NOMO-1 (cell line): Measurements from ENCODE around the gene LAMC2.
"Not testable (repeated sequence)": the region's sequence is repeated elsewhere in the genome, so short reads cannot be mapped to it uniquely, and the experiment has no call there.

Source experiments
- DNase-seq, 2 experiments: peaks; one replicate each; lab custom pipeline; 2025; ENCODE audit not compliant: unreplicated experiment in 2 of 2; lab: John Stamatoyannopoulos, UW

LAMC2 gene

DNA sequence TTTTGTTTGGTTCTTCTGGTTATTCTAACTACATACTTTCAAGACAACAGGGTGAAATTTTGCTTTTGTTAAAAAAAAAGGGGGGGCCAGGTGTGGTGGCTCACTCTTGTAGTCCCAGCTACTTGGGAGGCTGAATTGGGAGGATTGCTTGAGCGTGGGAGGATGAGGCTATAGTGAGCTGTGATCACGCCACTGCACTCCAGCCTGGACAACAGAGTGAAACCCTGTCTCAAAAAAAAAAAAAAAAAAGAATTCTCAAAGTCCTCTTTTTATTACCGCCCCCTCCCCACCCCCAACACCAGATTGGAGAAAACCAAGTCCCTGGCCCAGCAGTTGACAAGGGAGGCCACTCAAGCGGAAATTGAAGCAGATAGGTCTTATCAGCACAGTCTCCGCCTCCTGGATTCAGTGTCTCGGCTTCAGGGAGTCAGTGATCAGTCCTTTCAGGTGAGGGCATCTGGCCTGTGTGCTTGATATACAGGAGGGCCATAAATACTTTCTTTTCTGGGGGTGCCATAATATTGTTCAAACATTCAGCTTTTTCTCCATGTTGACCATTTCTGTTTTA lies 50.2 kb downstream of the LAMC2 start:
- no peak for DNase-seq

DNA sequence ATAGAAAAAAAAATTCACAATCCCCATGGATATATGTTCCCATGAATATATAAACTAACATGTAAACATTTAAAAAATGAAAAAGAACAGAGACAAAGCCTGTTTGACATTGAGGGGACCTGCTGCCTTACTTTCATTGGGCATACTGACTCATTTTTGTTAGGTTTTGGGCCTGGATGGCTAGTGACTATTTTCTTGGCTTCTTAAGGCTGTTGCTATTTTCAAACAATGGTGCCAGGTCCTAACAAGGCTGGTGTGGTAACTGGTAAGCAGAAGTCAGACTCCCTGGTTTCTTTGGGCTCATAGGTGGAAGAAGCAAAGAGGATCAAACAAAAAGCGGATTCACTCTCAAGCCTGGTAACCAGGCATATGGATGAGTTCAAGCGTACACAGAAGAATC lies 51.0 kb downstream of the LAMC2 start:
- DNase-seq = no peak

GRCh38 chr1:183238071-183238470 lies 52.0 kb downstream of the LAMC2 start:
- DNase-seq = no peak

DNA sequence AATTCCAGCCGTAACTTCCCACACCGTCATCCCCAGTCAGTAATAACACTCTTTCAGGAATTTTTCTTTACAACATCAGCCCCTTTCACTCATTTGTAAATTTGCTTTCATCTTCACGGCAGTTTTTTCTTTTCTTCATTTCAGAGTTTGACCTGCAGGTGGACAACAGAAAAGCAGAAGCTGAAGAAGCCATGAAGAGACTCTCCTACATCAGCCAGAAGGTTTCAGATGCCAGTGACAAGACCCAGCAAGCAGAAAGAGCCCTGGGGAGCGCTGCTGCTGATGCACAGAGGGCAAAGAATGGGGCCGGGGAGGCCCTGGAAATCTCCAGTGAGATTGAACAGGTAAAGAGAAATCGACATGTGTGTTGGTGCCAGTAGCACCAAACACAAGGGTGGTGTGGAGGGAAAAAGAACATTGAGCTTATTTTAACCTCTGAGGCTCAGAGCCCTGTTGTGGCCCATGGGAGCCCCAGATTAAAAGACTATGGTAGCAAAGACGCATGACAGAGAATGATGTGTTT lies 53.2 kb downstream of the LAMC2 start:
- no peak for DNase-seq

- no peak for DNase-seq
Measured at GRCh38 chr1:183239793-183240525, 53.9 kb downstream of the LAMC2 start.

DNA sequence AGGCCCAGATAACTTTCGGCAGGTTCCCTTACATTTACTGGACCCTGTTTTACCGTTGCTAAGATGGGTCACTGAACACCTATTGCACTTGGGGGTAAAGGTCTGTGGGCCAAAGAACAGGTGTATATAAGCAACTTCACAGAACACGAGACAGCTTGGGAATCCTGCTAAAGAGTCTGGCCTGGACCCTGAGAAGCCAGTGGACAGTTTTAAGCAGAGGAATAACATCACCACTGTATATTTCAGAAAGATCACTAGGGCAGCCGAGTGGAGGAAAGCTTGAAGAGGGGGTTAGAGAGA lies 54.4 kb downstream of the LAMC2 start:
- no peak for DNase-seq

GRCh38 chr1:183240853-183241252 lies 54.8 kb downstream of the LAMC2 start:
- DNase-seq = not testable (repeated sequence)

- no peak for DNase-seq
Measured at GRCh38 chr1:183241471-183241870, 55.4 kb downstream of the LAMC2 start.

GRCh38 chr1:183242556-183242955 lies 56.5 kb downstream of the LAMC2 start:
- no peak for DNase-seq

GRCh38 chr1:183243161-183244050 lies 57.3 kb downstream of the LAMC2 start:
- peak; percentile 34 to 71 for DNase-seq

GRCh38 chr1:183244466-183244865 lies 58.4 kb downstream of the LAMC2 start:
- DNase-seq = peak; percentile 27 to 32

DNA sequence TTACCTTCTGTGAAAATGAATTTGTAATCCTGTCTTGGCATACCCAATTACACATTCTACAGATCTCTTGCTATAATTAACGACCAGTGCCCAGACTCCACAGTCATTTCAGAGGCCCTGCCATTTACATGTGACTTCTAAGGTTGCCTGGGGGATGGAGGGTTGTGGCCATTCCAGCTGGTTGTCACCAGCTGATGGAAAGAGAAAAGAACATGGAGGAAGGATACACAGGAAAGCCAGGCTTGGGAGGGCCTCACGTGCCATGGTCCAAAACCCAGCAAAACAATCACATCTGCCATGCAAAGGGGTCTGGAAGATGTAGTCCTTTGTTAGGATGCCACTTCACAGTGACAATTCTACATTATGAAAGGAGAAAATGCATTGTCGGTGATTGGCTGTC lies 59.3 kb downstream of the LAMC2 start:
- no peak for DNase-seq

GRCh38 chr1:183246436-183246835 lies 60.4 kb downstream of the LAMC2 start:
- DNase-seq = peak; percentile 26 to 66

DNA sequence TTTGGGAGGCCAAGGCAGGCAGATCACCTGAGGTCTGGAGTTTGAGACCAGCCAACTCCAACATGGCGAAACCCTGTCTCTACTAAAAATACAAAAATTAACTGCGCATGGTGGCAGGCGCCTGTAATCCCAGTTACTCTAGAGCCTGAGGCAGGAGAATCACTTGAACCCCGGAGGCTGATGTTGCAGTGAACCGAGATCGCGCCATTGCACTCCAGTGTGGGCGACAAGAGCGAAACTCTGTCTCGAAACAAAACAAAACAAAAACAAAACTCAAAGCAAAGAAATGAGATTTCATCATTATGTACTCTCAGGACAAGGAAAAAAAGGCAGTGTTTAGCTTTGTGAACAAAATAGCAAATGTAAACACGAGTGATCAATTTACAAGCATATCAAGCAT lies 61.0 kb downstream of the LAMC2 start:
- DNase-seq = no peak

DNA sequence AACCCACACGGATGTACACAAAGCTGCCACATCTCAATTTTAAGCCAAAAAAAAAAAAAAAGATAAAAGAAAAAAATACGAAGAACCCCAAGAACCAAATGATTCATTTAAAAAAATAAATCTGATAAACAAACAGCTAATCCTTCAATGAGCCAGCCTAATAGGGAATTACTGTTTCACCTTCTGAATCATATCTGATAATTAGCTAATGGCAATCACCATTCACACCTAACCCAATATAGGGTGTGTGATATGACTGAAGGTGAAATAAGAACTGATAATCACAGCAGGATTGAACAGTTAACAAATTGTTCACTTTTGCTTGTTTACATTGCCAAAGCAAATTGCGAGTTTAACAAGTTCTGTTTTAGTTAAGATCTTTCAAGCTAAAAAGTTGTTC lies 61.4 kb downstream of the LAMC2 start:
- no peak for DNase-seq

DNA sequence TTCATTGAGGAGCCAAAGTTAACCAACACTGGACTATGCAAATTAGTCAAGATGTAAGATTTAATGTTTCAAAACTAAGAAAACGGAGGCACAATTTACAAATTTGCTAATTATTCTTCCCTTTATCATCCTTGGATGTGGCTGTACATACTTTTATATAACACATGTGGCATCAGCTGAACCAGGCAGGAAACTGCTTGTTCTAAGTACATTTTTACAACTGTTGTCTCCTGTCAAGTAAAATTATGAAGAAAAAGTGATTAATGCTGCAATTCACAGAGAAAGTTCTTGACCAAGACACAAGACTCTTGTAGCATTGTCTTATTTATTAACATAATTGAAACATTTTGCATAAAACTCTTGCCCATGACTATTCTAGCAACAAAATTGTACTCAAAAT lies 61.9 kb downstream of the LAMC2 start:
- DNase-seq = no peak

GRCh38 chr1:183248989-183249691 lies 63.1 kb downstream of the LAMC2 start:
- DNase-seq = no peak

GRCh38 chr1:183249941-183250452 lies 63.9 kb downstream of the LAMC2 start:
- DNase-seq = no peak

DNA sequence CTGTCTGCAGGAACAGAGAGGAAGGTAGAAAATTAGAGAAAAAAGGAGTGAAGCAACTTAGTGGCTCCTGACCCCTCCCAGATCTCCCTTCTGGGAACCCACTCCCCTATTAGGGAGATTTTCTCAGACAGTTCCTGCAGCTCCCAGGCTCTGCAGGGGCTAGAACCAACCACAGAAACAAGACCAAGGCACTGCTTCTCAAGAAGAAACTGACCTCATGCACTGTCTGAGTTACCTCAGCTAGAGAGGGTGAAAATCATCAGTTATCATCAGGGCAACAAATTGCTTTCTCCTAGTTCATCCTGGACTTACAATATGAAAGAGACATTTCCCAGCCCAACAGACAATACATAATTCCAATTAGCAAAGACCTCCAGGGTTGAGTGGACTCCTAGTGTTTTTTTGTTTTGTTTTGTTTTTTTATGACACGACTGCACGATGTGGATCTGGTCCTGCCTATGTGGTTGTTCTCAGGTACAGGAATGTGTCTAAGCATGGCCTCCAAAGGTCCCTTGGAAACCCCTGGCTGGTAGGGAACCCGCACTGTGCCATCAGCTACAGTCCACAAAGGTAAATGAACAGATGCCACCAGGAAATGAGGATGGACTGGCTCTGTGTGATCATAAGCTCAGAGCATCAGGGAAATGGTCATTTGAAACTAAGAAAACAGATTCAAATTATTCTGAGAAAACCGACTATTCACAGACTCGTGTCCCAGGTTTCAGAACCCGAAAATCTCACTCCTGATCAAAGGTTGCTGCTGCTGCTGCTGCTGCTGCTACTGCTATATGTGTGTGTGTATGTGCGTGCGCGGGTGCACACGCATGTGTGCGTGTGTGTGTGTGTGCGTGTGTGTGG lies 65.3 kb downstream of the LAMC2 start:
- DNase-seq = no peak

DNA sequence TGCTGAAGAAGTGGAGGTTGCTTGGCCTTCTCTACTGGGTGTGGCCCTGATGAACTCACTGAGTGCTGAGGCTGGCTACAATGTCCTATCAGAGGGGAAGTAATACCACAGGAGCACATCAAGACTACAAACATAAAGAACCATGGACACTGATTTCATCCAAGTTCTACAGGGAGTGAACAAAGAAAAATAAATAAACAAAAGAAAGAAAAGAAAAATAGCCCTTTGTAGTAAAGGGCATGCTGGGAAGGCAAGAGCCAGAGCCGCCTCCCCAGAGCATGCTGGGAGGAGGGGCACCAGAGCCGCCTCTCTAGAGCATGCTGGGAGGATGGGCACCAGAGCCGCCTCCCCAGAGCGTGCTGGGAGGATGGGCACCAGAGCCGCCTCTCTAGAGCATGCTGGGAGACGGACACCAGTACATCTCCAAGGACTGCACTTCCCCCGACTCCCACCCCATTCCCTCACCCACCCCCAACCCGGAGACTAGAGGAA lies 65.9 kb downstream of the LAMC2 start:
- DNase-seq = no peak
